Stimulated activated CD4-positive, alpha-beta T cell treated with anti-CD3 and anti-CD28 coated beads, TNF-alpha, amount 100 ng/mL, for 4 hours (primary cell): ENCODE data around the gene PAQR9.

ENCODE experiments used
- DNase-seq, 3 experiments: peaks; one replicate each; pipeline ENCODE4 v3.0.0-alpha.2; 2020; ENCODE audit warnings: low read depth in 3 of 3

The PAQR9 gene

GRCh38 chr3:142951794-142952193, 11.7 kb downstream of the PAQR9 start:
- DNase-seq, result no peak

DNA sequence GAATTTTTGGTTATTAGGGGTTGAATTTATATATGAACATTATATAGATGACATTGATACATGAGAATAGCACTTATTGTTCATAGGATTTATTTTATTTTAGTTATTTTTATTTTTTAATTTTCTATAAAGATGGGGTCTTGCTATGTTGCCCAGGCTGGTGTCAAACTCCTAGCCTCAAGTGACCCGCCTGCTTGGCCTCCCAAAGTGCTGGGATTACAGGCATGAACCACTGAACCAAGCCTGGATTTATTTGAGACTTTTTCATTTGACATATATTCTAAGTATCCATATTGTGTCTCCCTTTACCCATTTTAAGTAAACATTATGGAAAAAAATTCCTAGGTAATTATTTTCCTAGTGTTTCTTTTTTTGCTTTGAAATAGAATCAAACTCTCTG, 12.5 kb downstream of the PAQR9 start:
- DNase-seq, result no peak

GRCh38 chr3:142947799-142948575, 15.5 kb downstream of the PAQR9 start:
- DNase-seq, result no peak

DNA sequence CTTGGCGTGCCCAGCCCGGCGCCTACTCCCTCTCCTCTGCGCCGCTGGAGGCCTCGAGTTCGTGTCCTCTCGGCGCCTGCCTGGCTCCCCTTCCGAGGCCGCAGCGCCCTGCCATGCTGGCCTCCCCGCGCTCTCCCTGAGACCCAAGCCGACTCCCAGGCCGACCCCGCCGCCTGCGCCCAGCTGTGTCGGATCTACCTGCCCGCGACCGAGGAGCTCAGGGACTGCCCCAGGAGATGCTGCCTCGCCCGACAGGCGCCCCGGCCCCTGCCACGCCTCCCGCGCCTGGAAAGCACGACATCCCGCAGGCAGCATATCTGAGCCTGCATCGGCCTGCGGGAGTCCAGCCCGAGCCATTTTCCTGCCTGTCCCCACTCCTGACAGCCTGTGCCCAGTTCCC, 16.1 kb downstream of the PAQR9 start:
- DNase-seq, result no peak

- DNase-seq, result no peak
Observed at GRCh38 chr3:142946861-142947260, 16.6 kb downstream of the PAQR9 start.

DNA sequence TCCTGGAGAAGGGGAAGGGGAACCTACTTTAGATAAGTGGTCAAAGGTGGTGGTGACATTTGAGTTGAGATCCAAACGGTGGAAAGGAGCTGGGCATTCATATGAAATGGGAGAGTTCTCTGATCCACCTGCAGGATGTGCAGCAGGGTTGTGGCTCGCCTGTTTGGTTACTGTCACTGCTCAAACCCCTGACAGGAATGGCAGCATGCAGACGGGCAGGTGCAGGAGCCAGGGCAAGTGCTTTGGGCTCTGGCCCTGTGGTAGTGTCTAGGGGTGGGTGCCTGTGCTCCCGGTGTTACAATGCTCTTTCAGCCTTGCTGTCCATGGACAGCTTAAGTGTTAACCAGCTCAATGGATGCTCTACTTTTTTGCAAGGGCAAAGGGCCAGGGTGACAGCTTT, 18.5 kb downstream of the PAQR9 start:
- DNase-seq, result no peak

DNA sequence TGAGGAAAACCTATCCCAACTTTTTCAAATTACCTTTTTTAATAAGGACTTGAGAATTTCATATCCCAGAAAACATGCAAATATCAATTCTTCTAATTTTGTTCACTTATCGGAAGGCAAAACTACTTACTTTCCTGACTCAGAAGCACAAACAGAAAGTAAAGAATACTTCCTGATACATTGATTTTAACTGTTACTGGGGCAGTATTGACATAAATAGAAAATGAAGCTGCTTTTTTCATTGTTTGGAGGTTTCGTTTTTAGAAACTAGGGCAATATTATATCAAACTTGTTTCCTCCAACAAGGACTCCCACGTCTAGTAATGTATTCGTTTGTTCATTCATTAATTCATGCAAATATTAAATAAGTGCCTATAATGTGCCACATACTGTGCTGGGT, 19.1 kb downstream of the PAQR9 start:
- DNase-seq, result no peak

DNA sequence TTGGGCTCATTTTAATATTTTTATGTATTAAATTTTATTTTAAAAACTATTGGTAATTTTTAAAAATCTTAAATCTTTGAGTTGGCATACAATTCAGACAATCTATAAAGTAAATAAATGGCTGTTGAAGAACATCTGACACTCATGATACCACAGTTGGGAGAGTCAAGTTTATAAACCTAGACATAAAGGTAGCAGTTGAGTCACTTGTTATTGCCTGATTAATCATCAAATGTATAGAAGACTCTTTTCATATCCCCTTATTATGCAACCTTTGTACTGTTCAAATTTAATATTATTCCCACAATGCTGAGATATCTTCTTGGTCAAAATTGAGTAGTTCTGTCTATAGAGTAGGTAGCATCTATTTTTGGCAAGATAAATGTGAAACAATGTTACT, 19.6 kb downstream of the PAQR9 start:
- DNase-seq, result no peak

DNA sequence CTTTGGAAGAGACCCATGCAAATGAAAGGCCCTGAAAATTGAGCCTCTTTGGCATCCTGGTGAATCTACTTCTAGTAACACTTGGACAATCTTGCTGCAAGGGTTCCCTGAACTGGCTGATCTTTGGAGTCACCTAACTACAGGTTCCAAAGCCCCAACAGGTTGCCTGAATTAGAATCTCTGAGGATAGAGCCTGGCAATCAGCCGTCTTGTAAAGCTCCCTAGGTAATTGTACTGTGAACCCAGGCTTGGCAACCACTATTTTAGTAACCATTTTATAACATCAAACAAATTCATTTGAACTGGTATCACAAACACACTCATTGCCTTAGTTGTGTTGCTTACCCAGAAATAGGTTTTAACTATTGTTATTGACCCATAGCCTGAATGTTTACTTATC, 20.1 kb downstream of the PAQR9 start:
- no peak for DNase-seq

DNA sequence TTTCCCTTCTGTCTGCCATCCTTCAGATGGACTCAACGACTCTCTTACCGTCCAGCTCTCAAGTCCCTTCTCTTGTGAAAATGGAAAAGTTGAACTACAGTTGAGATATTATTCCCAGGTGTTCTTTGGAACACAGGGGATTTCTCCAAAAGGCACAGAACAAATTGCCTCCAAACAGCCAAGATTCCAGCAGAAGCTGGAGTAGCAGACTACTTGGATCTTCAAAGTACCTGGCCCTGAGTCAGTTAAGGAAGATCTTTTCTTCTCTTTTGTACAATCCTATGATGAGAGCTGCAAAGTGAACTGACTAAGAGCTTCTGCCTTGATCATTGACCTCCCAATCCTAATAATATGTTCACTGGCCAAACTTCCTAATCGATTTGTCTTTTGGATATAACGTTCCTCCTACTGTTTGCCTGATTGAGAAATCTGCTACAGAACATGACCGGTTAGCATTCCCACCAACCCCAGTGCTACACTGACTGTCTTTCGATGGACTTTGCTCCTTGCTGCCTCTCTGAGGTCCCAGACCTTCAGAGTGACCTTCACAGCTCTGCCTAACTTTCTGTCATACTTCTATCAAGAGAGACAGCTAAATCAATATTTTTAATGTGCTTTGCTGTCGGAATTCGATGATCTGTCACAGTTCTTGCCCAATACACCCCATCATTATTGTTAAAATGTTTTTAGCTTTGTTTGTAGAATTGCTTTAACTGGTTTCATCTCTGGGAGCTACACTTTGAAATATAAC, 21.9 kb downstream of the PAQR9 start:
- no peak for DNase-seq

- DNase-seq, result no peak
Observed at GRCh38 chr3:142940472-142940871, 23.0 kb downstream of the PAQR9 start.

DNA sequence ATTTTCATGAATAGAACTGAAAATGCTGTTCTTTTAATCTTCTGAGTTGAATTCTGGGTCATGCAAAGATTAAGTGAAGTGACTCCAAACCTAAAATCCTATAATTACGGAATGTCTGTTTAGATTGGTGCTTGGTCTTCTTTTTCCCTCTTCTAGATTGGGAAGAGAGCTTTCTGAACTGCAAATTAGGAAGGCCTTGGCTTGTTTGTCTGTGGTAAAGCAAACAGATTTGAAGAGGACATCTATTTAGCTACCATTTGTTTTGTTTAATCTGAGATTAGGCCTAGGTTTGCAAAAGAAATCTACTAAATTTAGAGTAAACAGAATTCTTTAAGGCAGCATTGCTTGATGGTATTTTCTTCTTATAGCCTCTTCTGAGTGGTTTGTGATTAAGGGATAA, 23.5 kb downstream of the PAQR9 start:
- no peak for DNase-seq

GRCh38 chr3:142935963-142936362, 27.5 kb downstream of the PAQR9 start:
- DNase-seq, result no peak

DNA sequence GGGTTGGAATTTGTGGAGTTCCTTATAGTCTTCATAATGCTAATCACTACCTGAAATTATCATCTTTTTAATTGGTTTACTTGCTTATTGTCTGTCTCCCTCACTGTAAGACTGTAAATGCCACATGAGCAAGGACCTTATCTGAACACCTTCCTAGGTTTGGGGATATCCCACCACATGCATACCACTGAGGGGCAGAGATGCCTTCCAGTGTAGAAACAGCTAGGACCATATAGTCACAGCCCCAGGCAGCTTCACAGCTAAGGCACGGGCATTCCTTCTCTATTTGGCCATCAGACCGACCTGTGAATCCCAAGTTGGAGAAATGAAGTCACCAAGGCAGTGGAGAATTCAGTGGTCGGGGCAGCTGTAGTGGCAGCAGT, 28.6 kb downstream of the PAQR9 start:
- no peak for DNase-seq

DNA sequence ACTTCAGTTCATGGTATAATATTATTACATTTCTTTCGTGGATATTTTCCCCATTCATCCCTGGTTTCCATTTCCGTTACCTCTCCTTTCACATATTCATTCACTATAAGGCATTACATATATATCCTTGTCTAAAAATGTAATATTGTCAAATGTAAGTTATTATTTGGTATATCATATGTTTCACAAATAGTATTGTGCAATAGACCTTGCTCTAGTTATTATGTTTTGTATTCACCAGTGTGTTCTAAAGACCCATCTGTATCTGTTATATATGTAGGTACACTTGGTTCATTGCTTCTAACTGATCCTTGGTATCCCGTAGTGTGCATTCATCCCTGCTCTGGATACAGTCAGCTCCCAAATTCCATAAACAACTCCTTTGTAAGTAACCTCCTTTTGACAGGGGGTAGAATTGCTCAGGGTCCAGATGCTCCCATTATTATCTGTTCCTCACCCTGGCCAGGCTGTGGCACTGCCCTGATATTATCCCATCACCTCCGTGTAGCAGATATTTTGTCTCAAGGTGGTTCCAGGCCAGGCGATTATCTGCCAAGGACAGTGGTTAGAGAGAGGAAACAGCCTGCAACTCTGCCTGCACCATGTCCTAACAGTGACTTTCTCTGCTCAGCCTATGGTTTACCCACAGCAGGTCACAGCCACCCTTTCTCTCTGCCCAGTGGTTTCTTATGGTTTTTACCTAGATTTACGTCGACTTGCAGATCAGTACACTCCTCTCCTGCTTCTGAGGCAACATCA, 29.2 kb downstream of the PAQR9 start:
- no peak for DNase-seq

DNA sequence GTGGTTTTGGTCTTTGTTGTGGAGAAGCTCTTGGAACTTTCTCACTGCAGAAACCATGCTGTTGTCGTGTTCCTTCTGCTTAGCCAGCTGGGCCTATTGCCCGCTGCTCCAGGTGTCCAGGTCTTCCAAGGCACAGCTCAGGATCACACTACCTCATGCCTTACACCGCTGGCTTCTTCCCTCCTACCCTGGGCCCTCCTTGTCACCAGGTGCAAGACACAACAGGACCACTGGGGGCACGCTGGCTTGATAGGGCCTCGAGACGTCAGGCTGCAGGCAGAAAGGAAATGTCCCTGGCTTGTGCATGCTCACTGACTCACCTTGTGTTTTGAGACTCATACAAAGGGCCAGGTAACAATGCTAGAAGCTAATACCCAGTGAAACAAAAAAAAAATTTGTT, 32.3 kb downstream of the PAQR9 start:
- DNase-seq, result no peak

GRCh38 chr3:142930463-142930862, 33.0 kb downstream of the PAQR9 start:
- DNase-seq, result no peak

GRCh38 chr3:142929890-142930289, 33.6 kb downstream of the PAQR9 start:
- no peak for DNase-seq

- no peak for DNase-seq
Observed at GRCh38 chr3:142929109-142929508, 34.4 kb downstream of the PAQR9 start.

DNA sequence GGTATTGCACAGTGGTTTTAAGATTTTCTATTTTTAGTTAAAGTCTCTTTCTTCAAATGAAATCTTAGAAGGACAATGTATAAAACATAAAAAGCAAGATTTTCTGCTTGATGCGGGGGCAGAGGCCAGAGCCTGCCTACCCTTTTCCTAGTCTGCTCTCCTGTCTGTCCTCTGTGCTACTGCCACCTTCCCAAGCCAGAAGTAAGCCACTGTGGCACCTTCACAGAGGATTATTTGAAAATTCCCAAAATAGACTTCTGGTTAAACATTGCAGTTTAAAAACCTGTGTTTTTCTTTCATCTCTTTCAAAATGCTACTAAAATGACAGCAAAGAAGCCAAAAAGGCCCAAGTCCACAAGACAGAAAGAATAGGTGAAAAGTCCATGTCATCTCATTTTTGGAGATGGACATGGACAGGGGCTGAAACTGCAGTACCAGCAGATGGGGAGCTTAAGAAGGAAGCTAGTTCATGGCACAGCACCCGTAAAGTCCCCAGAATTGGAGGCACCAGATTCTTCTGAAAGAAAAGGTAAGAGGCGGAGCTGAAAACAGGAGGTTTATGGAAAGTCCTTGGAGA, 37.0 kb downstream of the PAQR9 start:
- no peak for DNase-seq

GRCh38 chr3:142925140-142925539, 38.3 kb downstream of the PAQR9 start:
- DNase-seq, result no peak

DNA sequence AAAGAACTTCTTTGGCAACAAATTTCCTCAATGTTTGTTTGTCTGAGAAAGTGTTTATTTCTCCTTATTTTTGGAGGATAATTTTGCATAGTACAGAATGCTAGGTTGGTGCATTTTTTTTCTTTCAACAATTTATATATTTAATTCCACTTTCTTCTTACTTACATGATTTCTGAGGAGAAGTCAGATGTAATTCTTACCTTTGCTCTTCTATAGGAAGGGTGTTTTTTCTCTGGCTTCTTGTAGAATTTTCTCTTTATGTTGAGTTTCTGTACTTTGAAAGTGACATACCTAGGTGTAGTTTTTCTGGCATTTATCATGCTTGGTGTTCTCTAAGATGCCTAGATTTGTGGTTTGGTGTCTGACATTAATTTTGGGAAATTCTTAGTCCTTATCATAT, 39.8 kb downstream of the PAQR9 start:
- DNase-seq, result no peak
